Hypothalamus (tissue), 51 donors: ENCODE measurements around the gene GPR85.
"Not testable (repeated sequence)": the region's sequence is repeated elsewhere in the genome, so short reads cannot be mapped to it uniquely, and the experiment has no call there.

ENCODE experiments used
- DNase-seq, 51 donors: peaks; one replicate each; lab custom pipeline; 2025; lab: John Stamatoyannopoulos, UW

GPR85 gene

DNA sequence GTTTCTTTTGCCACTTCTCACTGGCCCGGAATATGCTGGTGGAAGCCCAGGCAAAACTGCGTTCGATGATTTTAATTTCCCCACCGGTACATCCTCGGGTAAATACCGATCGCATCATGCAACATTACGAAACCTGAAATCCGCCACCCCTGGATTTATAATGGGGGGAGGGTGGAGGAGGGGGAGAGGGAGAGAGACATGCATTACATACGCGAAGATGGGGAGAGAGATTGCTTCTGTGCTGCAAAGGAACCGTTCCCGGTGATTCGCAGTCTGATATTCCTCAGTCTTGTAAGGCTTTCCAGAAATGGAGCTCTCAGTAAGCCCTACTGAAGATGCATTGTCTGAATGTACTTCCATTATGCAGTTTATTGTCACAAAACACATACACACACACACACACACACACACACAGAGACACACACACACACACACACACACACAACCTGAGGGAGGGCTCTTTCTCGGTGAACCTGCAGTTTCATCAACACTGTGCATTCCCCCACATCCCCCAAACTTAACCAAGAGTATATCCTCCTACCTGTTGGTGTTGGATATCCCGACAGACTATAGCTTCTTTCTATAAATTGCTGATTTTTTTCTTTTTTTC, 741 bp downstream of the GPR85 start:
- DNase-seq: peak in 12 of 51 donors; percentile 2 to 79 (median 16)

- DNase-seq: peak in 1 of 51 donors; percentile 66
Measured at GRCh38 chr7:113084496-113085172, 2.0 kb downstream of the GPR85 start.

DNA sequence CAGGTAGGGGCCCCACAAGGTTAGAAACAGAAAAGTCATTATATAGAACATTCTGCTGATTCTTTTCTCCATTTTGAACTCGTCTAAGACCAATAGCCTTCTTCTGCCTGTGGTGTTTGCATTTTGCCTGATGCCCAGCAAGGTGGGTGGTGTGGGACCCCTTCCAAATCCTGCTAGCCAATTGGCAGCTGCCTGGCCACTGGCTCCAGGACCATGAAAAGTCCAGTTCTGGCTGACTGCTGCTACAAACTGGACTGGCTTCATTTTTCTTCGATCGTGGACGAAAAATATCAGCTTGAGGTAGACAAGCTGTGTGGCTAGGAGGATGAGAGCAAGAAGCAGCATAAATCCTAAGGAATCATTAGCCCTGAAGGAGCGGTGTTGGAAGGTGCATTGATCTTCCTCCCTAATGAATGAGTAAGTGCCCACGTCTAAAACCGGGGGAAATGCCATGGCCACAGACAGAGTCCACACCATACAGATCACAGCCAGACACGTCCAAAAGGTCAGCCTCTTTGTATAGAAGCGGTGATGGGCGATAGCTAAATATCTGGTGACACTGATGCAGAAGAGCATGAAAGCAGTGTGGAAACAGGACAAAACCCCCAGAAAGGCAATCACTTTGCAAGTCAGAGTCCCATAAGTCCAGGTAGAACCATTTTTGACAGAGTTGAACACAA, 2.7 kb downstream of the GPR85 start:
- DNase-seq: peak in 5 of 51 donors; percentile 4 to 66 (median 11)

GRCh38 chr7:113083132-113083815, 3.4 kb downstream of the GPR85 start:
- DNase-seq: peak in 2 of 51 donors; percentile 6 to 58

- DNase-seq: no peak
Measured at GRCh38 chr7:113078331-113078730, 8.3 kb downstream of the GPR85 start.

- DNase-seq: no peak
Measured at GRCh38 chr7:113076703-113077102, 9.9 kb downstream of the GPR85 start.

DNA sequence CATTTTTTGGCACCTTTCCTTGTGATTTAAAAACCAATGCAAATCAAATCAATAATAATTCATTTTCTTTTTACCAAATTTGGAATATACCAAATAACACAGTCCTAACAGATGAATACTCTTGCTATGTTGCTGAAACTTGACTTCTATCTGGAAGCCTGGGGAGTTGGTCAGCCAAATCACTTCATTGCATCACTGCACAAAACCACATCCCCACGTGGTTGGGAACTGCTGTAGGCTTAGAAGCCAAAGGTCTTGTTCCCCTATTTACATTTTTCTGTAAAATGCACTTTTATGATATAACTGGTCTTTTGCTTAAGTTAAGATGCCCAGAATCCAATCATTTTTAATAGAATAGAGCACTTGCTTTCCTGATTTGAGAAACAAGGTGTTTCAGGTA, 15.2 kb downstream of the GPR85 start:
- peak in 1 of 51 donors; percentile 0 for DNase-seq

GRCh38 chr7:113062499-113062898, 24.1 kb downstream of the GPR85 start:
- no peak for DNase-seq

- DNase-seq: no peak
Measured at GRCh38 chr7:113060100-113060499, 26.5 kb downstream of the GPR85 start.

DNA sequence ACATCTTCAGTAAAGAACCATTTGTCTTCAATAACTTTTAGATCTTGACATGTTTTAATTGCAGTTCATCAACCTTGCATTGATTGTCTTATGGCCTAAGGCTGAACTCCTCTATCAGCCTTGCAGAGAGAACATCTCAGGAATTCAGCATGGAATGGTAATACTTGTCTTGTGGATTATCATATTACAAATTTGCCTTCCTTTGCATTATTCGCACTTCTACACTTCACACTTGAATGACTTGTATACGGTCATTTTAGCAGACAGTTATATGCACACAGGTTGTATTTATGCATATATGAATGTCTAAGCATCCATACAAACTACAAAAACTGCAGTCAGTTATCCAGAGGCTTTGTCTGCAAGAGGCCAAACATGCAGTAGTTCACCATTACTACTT, 31.7 kb downstream of the GPR85 start:
- no peak for DNase-seq

DNA sequence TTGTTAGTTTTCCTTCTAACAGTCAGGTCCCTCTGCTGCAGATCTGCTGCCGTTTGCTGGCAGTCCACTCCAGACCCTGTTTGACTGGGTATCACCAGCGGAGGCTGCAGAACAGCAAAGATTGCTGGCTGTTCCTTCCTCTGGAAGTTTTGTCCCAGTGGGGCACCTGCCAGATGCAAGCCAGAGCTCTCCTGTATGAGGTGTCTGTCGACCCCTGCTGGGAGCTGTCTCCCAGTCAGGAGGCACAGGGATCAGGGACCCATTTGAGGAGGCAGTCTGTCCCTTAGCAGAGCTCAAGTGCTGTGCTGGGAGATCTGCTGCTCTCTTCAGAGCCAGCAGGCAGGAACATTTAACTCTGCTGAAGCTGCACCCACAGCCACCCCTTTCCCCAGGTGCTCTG, 32.4 kb downstream of the GPR85 start:
- DNase-seq: not testable (repeated sequence)

- not testable (repeated sequence) for DNase-seq
Measured at GRCh38 chr7:113049221-113049620, 37.4 kb downstream of the GPR85 start.

DNA sequence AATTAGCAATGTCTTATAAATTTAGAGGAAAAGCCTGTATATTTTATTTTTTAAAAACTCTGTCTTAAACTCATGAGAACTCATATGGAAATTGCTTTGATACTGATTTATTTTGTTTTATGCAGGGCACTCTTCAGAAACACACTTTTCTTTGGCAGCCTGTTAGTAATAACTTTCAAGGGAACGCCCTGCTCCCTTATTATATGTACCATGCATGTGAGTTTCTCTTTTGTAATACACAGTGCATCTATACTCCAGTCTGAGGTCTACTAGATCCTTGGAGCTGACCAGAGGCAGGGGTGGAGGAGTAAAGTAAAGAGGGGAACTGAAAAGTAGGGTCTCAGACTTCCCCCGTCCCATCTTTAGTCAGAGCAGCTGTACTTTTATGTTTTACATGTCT, 40.2 kb downstream of the GPR85 start:
- no peak for DNase-seq

DNA sequence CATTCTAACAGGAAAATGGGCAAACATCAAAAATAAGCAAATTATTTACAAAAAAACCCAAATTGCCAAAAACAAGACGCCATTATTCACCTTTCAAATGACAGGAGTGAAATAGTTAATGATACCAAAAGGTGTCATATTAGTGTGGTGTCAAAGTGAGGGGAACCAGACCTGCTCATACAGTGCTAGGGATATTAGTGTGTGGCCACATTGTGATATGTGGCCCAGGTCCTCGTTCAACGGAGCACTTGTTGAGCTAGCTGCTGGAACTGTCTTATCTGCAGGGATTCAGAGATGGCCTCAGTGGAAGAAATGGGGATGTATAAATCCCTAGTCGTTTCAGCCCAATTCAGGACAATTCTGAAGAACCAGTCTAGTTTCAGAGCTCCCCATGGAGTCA, 41.2 kb downstream of the GPR85 start:
- no peak for DNase-seq

DNA sequence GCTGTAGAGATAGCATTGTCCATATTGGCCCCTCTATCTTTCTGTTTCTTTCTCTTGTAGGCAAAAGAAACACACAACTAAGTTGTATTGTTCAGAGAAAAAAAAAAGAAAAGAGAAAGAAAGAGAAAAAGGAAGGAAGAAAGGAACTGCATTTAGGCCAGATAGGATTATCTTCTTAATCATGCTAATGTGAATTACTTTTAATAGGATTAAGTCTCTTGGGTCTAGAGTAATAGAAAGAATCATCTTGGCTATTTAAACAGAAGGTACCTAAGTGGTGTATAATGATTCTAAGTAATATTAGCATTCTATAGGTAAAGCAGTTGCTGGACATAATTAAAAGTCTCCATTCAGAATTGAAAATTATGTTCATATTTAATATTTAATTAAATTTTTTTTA, 42.2 kb downstream of the GPR85 start:
- DNase-seq: no peak

DNA sequence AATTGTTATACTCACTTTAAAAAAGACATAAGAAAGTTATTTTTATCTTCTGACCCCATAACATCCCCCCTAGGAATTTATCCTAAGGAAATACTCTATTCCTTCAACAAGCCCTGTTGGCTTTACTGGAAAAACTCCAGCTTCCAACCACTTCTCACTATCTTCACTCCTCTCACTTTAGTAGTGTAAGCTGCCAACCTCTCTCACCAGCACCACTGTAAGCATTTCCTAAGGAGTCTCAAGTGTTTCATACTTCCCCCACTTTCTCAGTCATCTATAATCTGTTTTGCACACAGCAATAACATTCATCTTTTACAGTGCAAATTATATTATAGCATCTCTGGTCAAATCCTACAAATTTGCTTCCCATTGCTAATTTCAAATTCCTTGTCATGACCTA, 45.8 kb downstream of the GPR85 start:
- no peak for DNase-seq

- DNase-seq: no peak
Measured at GRCh38 chr7:113033959-113034358, 52.7 kb downstream of the GPR85 start.
